Forelimb muscle (tissue), 1 donor: ENCODE results near the gene FGF12. TPM values are rescaled to one million over a fixed set of nuclear protein-coding genes. Genes with fewer than 3 reads are reported as not detected.

Source experiments
- DNase-seq: peaks from one replicate; pipeline ENCODE4 v3.0.0-alpha.2; 2013; ENCODE audit warnings: low read depth
- polyA plus RNA-seq: library from polyadenylated mRNA; unstranded; fragments of 120-200 nt; gene quantifications from one replicate; pipeline ENCODE4 v1.2.1, GENCODE V29; 2013; ENCODE audit not compliant: insufficient read length

The FGF12 gene
- polyA plus RNA-seq, 1 donor: 1.6 TPM

- DNase-seq: no peak
Measured at GRCh38 chr3:192121923-192122322, 605.4 kb downstream of the FGF12 start.

- no peak for DNase-seq
Measured at GRCh38 chr3:192108820-192109219, 618.5 kb downstream of the FGF12 start.

- DNase-seq: no peak
Measured at GRCh38 chr3:192106543-192106942, 620.8 kb downstream of the FGF12 start.

- no peak for DNase-seq
Measured at GRCh38 chr3:192092388-192093005, 634.8 kb downstream of the FGF12 start.

- no peak for DNase-seq
Measured at GRCh38 chr3:192091831-192092230, 635.5 kb downstream of the FGF12 start.

GRCh38 chr3:192090586-192090985, 636.8 kb downstream of the FGF12 start:
- no peak for DNase-seq

Other genes starting within 250 kb of the FGF12 start
- 17.5 TPM for gene MB21D2, start 190.3 kb upstream of the FGF12 start, polyA plus RNA-seq